Inflammatory macrophage treated with lipopolysaccharide for 1 hour (primary cell): Measurements from ENCODE around the gene EPS8.
A peak's percentile ranks its signal among the peaks of the same experiment; 100 is the strongest.

Source experiments
- DNase-seq, 2 donors: peaks; one replicate each; pipeline ENCODE4 v3.0.0-alpha.2; 2020 to 2022

EPS8 gene

DNA sequence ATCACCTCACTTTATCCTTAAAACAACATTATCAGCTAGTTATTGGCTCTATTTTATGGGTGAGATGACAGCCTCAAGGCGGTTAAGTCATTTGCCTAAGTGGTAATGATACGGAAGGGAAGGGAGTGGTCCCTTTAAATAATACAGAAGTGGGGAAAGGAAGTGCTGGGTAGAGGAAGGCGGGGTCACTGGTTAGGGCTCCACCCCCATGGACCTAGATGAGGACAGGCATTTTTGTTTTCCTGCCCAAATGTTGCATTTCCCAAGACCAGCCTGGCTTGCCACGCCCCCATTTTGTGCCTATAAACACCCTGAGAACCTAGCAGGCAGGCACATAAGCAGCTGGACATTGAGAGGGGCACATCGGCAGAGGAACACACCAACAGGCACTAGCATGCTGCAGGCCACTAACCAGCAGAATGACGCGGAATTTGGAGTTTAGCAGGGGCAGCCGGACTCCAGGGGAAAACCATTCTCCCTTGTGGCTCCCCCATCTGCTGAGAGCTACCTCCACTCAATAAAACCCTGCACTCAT, 100.9 kb downstream of the EPS8 start:
- DNase-seq = peak; percentile 56 to 68

GRCh38 chr12:15687583-15687982, 101.6 kb downstream of the EPS8 start:
- DNase-seq = no peak

DNA sequence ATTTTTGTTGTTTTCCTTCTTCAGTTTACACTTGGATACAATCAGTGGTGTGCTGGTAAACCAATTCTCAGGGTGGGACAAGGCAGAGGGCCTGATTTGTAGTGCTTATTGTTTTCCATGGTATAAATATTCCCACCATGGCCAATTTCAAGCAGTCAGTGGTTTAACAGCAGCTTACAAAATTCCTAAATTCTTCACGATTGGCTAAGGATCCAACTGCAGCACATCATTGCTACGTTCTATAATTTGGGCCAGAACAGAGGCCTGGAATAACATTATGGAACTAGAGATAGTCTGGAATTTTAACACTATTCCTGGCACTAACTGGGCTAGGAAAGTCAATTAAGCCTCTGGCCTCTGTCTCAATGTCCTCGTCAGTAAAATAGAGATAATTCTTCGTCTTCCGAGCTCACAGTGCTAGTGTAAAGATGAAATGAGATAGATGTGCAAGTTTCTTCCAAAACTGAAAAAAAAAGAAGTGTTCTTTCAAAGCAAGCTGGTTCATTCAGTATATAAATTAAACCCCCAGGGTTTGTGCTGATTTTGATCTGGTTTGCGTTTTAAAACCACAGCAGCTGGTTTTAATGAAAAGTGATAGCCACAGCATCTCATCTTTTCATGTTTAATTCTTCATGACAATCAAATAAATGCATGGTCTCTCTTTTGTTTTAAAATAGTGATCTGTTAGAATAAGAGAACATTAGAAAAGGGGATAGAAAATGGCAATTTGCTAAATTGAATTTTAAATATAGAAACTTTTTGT, 104.1 kb downstream of the EPS8 start:
- no peak for DNase-seq

- DNase-seq = no peak
Observed at GRCh38 chr12:15682826-15683225, 106.4 kb downstream of the EPS8 start.

GRCh38 chr12:15679151-15679550, 110.0 kb downstream of the EPS8 start:
- DNase-seq = no peak

- DNase-seq = no peak
Observed at GRCh38 chr12:15677726-15678201, 111.4 kb downstream of the EPS8 start.

- DNase-seq = no peak
Observed at GRCh38 chr12:15677228-15677627, 112.0 kb downstream of the EPS8 start.

GRCh38 chr12:15672671-15673270, 116.4 kb downstream of the EPS8 start:
- peak; percentile 27 to 51 for DNase-seq

DNA sequence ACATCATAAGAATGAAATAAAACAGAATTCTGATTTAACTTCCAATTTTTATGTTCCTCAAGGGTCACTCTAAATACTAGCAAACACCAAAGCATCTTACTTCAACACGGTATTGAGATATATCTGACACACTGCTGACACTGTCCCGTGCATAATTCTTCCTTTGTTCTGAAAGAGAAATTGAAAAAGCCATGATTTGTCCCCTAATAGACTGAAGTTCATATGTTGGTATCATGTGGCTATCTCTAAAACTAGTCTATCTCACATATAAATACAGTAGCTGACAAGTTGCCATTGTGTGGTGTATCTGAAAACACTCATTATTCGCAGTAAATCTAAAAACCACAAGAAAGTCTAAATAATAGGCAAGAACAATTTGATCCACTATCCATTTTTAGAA, 118.4 kb downstream of the EPS8 start:
- no peak for DNase-seq

GRCh38 chr12:15669256-15669948, 119.8 kb downstream of the EPS8 start:
- no peak for DNase-seq

DNA sequence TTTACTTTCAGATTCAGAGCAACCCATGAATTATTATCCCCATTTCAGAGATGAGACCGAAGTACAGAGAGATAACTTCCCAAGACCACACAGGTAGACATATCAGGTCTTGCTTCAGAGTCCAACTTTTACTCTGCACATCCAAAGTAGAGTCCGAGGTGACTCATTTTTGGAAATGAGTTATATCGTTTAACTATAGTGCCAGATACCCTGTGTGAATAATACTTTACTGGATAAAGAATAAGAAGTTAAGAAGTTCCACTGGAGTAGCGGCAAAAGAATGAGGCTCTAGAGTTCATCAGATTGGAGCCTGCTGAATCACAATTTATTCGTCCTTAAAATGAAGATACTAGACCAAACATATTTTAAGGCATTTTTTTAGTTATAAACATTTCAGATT, 124.7 kb downstream of the EPS8 start:
- DNase-seq = no peak

GRCh38 chr12:15662983-15663659, 126.1 kb downstream of the EPS8 start:
- DNase-seq = no peak

DNA sequence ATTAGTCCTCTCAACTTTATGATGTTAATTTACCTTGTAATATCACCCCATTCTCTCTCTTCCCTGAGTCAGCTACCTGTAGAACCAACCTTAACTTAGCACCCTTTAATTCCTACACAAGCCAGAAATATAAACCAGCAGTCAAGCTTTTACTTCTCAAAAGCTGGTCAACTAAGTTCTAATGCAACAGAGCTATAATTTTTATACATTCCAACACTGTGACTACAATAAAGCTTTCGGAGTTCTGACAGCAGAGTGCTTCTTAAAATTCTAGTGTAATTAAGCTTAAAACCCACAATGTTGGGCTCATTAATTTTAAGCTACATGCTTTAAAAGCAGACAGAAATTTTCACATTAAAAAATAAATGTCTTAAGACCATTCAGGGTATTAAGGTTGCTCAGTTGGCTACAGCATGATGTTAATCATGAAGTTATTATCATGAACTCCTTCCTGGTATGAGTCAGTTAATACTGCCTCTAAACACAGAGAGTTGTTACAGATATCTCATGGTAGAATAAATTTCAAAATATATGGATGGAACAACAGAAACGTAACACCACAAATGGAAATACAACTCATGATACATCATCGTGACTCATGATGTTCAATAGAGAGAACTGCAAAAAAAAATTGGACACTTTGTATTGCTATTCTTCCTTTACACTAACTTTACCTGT, 126.7 kb downstream of the EPS8 start:
- no peak for DNase-seq

DNA sequence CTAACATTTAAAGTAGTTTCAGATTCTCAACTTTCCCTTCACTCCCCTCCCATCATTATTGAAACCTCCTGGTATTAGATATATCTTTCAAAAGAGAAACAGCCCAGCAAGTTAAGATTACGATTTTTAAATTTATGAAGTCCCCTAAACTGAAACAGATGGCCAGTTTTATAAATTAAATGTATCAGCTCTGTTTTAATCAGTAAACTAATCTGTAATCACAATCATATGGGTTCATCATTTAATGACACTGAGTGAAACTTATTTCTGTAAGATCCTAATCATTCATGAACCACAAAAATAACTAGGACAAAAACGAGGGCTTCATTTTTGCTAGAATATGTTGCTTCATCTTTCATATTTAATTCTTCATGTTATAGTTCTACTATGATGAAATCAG, 137.8 kb downstream of the EPS8 start:
- DNase-seq = no peak

- no peak for DNase-seq
Observed at GRCh38 chr12:15650399-15651128, 138.6 kb downstream of the EPS8 start.

DNA sequence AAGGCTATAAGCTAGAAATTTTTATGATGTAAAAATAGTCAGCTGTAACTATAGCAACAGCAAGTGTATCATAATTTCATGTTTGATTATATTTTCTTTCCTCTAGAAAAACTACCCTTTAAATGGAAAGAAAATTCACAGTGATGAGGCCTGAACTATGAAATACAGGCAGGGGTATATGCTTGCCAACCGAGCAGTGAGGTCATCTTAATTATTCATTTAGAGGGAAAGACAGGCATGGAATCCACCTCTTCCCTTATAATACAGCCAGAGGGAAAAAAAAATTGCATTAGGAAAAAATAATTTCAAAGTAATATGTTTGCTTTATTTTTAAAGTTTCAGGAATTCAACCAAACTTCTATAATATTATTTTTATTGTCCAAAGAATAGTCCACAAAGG, 139.8 kb downstream of the EPS8 start:
- no peak for DNase-seq

GRCh38 chr12:15648558-15648957, 140.6 kb downstream of the EPS8 start:
- peak; percentile 3 to 33 for DNase-seq

- DNase-seq = no peak
Observed at GRCh38 chr12:15646581-15646980, 142.6 kb downstream of the EPS8 start.

GRCh38 chr12:15644700-15645099, 144.5 kb downstream of the EPS8 start:
- DNase-seq = no peak

- DNase-seq = no peak
Observed at GRCh38 chr12:15638231-15638630, 151.0 kb downstream of the EPS8 start.

DNA sequence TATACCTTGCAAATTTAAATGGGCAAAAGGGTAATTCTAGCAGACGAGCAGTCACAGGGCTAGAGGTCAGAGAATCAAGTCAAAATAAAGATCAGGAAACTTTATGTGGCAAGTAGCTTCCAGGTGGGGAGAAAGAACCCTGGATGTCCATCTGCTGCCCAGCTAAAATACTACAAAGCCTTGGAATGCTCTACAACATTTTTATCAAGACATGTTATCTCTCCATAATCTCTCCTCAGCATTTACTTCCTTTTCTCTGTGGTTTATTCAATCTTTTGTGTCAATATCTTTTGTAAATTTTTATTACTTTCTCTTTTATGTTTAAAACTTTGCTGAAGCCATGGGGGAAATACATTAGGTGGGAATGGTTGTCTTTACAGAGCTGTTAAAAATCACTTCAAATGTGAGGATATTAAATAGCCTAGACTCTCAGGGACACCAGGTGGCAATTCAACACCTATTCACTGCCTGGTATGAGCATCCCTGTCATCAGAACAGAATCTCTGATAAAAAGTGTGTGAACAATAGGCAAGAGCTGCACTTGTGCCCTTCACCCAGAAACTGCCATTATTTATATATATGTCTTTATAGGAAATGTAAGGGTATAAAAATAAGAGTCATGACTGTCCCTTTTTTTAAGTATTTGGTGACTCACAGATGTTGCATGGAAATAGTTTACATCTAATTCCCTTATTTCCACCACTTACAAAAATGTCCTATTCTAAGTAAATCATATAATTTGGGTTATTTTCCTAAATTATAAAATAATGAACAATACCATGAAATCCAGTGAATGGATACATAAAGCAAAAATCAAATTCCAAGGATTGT, 152.9 kb downstream of the EPS8 start:
- DNase-seq = no peak
